CD4-positive, alpha-beta T cell treated with Interferon gamma for 1 hour (primary cell): ENCODE measurements around the gene SETD3.

Experiments
- DNase-seq: peaks from one replicate; pipeline ENCODE4 v3.0.0-alpha.2; 2020

The SETD3 gene

GRCh38 chr14:99451234-99451633 is 29.4 kb downstream of the SETD3 start:
- DNase-seq: no peak

- DNase-seq: no peak
These were observed 30.4 kb downstream of the SETD3 start for GRCh38 chr14:99450266-99450665.

- DNase-seq: no peak
These were observed 32.9 kb downstream of the SETD3 start for GRCh38 chr14:99447739-99448138.

- DNase-seq: no peak
These were observed 34.7 kb downstream of the SETD3 start for GRCh38 chr14:99445931-99446330.

GRCh38 chr14:99441918-99442317 is 38.7 kb downstream of the SETD3 start:
- no peak for DNase-seq

- DNase-seq: no peak
These were observed 39.3 kb downstream of the SETD3 start for GRCh38 chr14:99441157-99441870.

- DNase-seq: no peak
These were observed 40.4 kb downstream of the SETD3 start for GRCh38 chr14:99440278-99440677.

GRCh38 chr14:99437706-99438105 is 43.0 kb downstream of the SETD3 start:
- no peak for DNase-seq

GRCh38 chr14:99436247-99437180 is 44.1 kb downstream of the SETD3 start:
- no peak for DNase-seq

GRCh38 chr14:99435327-99435726 is 45.3 kb downstream of the SETD3 start:
- no peak for DNase-seq

- DNase-seq: no peak
These were observed 48.2 kb downstream of the SETD3 start for GRCh38 chr14:99432485-99432884.

GRCh38 chr14:99431986-99432385 is 48.7 kb downstream of the SETD3 start:
- no peak for DNase-seq

GRCh38 chr14:99430491-99430890 is 50.2 kb downstream of the SETD3 start:
- no peak for DNase-seq

GRCh38 chr14:99427632-99428300 is 52.9 kb downstream of the SETD3 start:
- DNase-seq: no peak

GRCh38 chr14:99426813-99427346 is 53.8 kb downstream of the SETD3 start:
- DNase-seq: no peak

GRCh38 chr14:99426265-99426664 is 54.4 kb downstream of the SETD3 start:
- DNase-seq: no peak

GRCh38 chr14:99425272-99425681 is 55.4 kb downstream of the SETD3 start:
- no peak for DNase-seq

GRCh38 chr14:99424306-99424877 is 56.3 kb downstream of the SETD3 start:
- no peak for DNase-seq

- DNase-seq: no peak
These were observed 57.2 kb downstream of the SETD3 start for GRCh38 chr14:99423434-99423833.

GRCh38 chr14:99422228-99423010 is 58.2 kb downstream of the SETD3 start:
- DNase-seq: no peak

- no peak for DNase-seq
These were observed 59.9 kb downstream of the SETD3 start for GRCh38 chr14:99420711-99421110.

- no peak for DNase-seq
These were observed 60.8 kb downstream of the SETD3 start for GRCh38 chr14:99419905-99420304.
